ENCODE data around the gene KRT2. TPM values are rescaled to one million over a fixed set of nuclear protein-coding genes. Genes with fewer than 3 reads are reported as not detected.

Gene KRT2
- total RNA-seq, 2 experiments from 2014 or later = not detected

DNA sequence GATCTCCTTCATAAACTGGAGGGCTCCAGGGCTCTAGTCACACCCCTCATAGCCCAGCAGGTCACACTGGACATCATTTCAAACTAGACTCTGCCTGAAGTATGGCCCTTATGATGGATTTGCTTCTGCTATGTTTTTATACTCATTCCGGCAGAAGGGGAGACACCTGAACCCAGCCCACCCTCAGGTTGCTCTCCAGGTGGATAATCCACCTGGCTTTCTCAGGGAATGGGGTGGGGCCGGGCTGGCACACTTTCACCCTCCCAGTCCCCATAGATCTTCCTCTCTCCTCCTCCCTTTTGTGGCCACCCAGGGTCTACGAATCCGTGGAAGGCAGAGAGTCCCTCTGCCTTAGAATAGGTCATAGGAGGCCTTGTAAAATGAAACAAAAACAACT, 23.9 kb downstream of the KRT2 start:
- Mint-ChIP-seq H3K27ac (no peak overlapping the region), H3K4me1 (peaks cover 15% of the 10 kb centered on the region), H3K27me3 (peaks cover 12% of the 10 kb centered on the region), H3K4me3 (no peak overlapping the region), H3K36me3 (no peaks in the 10 kb centered on the region), H3K9me3 (ENCODE audit: low read depth) (no peaks in the 10 kb centered on the region)
- CTCF ChIA-PET = no interaction called here
- peak; percentile 35 for DNase-seq
- no peak for ATAC-seq

DNA sequence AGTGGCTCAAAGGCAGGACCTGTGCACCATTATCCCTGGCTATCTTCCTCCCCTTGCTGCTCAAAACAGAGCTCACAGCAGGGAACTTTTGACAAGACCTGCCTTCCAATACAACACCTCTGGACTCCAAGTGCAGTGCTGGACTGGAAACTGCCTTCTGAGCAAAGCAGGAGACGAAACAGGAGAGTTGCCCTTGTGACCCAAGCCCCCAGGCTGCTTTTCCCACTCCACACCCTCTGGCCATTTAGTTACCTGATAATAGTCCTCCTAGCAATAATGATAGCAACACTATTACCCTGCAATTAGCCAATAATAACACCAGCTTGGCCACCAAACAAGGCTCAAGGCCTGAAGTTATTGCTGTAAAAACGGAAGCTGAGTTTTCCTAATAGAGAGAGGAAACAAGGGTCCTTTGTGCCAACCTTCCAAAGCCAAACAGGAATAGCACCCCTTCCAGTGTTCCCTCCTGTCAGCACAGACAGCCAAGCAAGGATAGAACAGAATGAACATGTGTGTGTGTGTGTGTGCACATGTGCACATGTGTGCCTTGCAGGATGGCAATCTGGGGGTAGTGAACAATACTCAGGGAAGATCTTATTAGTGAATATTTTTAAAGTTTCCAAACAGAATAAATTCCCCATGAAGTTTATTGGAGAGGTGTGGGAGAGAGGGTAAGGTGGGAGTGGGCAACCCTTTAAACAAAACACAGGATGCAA, 24.5 kb downstream of the KRT2 start:
- peaks cover 15% of the 10 kb centered on the region for H3K27me3 Mint-ChIP-seq
- no peak for ATAC-seq
- no peaks in the 10 kb centered on the region for H3K36me3 Mint-ChIP-seq
- H3K9me3 Mint-ChIP-seq (ENCODE audit: low read depth) = no peaks in the 10 kb centered on the region
- no peak overlapping the region for H3K4me3 Mint-ChIP-seq
- H3K27ac Mint-ChIP-seq = no peak overlapping the region
- CTCF ChIA-PET = no interaction called here
- H3K4me1 Mint-ChIP-seq = peaks cover 11% of the 10 kb centered on the region
- no peak for DNase-seq

DNA sequence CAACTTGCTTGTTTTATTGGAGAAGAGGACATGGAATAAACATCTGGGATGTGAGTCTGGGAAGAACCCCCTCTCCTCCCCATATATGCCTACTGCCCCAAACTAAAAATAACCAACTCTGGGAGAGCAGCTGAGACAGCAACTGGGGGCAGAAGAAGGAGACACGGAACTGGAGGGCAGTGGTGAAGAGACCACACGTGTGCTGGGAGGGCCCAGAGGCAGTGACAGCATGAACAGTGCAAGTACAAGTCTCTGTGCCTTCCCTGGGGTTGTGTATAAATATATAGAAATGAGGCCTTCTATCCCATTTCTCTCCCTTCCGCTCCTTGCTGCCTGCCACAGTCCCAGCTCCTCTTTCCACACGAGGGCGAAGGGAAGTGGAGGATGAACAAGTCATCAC, 29.7 kb downstream of the KRT2 start:
- ATAC-seq (no peak), DNase-seq (no peak)
- H3K9me3 Mint-ChIP-seq (ENCODE audit: low read depth) = no peaks in the 10 kb centered on the region
- no peaks in the 10 kb centered on the region for H3K4me1 Mint-ChIP-seq
- H3K36me3 Mint-ChIP-seq = no peaks in the 10 kb centered on the region
- no peak overlapping the region for H3K4me3 Mint-ChIP-seq
- no peak overlapping the region for H3K27ac Mint-ChIP-seq
- H3K27me3 Mint-ChIP-seq = peaks cover 17% of the 10 kb centered on the region
- CTCF ChIA-PET = no interaction called here

DNA sequence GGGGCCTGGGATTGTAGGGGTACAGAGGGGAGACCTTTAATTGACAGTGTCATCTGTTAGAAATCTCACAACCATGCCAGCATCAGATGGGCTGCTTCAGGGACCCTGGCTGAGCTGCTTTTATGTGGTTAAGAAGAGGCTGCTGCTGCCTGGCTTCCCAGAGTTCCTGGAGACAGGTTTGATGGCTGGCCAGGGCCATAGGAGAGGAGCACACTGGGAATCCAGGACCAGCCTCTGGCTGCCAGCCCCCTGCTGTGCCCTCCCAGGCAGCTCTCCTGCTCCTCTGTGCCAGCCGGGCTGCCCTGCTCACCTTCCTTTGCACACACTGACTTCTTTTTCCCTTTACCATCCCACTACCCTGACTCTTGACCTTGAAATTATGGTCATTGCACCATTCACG, 33.1 kb downstream of the KRT2 start:
- Mint-ChIP-seq H3K36me3 (no peaks in the 10 kb centered on the region), H3K4me3 (no peak overlapping the region), H3K27ac (no peak overlapping the region), H3K27me3 (peaks cover 15% of the 10 kb centered on the region), H3K4me1 (peaks cover 8% of the 10 kb centered on the region), H3K9me3 (ENCODE audit: low read depth) (no peaks in the 10 kb centered on the region)
- no peak for DNase-seq
- ATAC-seq = no peak
- CTCF ChIA-PET = interaction anchor here (0.6 to 1.5 kb wide), 2 partner anchors 9 to 1675 kb away, joined by 3 to 4 read pairs; no protein-coding TSS in a partner anchor

DNA sequence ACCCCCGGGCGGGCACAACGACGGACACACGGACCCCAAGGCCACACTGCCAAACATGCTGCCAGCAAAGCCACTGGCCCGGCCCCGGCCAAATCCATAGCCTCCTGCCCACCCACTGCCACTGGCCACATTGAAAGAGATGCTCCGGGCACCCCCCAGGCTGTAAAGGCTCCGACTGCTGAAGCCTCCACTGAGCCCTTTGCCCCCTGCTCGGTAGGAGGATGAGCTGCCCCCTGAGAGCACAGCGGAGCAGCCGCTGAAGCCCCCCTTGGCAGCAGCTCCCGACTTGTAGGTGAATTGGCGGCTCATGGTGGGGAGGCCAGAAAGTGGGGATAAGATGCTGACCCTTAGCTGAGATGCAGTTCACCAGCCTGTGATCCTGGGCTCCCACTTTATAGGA, 33.8 kb downstream of the KRT2 start, which contains the start of gene KRT73:
Gene KRT73, minus strand, starts transcription at position 344 of the 400 bp plus-strand sequence. Its CDS starts 35 bp downstream, at position 309.
- ATAC-seq = no peak
- CTCF ChIA-PET = interaction anchor here (1.5 kb wide), 1 partner anchor 8 kb away, joined by 4 read pairs; no protein-coding TSS in a partner anchor
- Mint-ChIP-seq H3K27me3 (peaks cover 15% of the 10 kb centered on the region), H3K36me3 (no peaks in the 10 kb centered on the region), H3K27ac (no peak within 1 kb of the TSS), H3K4me1 (peaks cover 8% of the 10 kb centered on the region), H3K4me3 (no peak within 1 kb of the TSS), H3K9me3 (ENCODE audit: low read depth) (no peaks in the 10 kb centered on the region)
- no peak for DNase-seq

DNA sequence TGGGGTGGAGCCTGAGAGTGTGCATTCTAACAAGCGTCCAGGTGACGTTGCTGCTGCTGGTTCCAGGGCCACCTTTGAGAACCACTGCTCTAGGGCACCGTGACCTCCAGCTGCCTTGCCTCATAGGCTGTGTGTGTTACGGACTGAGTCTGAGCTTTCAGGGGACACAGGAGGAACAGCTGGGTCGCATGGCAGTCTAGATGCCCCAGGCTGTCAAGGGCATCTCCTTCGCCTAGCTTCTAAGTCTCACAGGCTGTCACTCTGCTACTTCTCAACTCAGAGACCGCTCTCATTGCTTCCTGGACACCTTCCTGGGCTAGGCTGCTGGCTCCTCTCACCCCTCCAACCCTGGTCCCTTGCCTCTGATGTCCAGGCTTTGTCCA, 34.6 kb downstream of the KRT2 start:
- ATAC-seq = no peak
- Mint-ChIP-seq H3K36me3 (no peaks in the 10 kb centered on the region), H3K4me1 (peaks cover 8% of the 10 kb centered on the region), H3K27ac (no peak overlapping the region), H3K9me3 (ENCODE audit: low read depth) (no peaks in the 10 kb centered on the region), H3K27me3 (peaks cover 13% of the 10 kb centered on the region), H3K4me3 (no peak overlapping the region)
- CTCF ChIA-PET = no interaction called here
- no peak for DNase-seq

DNA sequence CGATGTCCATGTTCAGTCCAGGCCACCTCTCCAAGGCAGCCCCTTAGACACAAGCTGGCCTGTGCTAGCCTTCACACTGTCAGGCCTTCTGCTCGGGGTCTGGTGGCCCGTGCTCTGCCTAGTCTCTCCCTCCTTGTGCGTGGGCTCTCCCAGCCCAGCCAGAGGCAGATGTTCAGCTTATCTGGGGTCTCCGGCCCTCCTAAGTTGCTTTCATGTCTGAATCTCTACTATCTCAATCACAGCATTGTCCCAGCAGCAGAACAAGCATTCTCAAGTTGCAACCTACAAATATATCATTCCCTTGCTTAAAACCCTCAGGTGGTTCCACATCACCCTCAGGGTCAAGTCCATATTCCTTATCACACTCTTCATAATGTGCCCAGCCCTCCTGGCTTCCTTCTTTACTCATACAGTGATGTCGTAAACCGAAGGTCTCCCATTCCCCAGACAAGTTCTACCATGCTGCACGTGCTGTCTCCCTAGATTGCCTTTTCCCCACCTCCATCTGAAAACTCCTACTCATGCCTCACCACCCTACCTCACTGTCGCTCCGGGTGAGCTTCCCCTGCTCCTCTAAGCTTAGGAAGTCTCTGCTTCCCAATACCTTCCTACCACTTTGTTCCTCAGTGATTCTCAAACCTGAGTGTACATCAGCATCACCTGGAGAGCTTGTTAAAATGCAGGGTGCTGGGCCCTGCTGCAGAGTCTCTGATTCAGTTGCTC, 35.2 kb downstream of the KRT2 start:
- Mint-ChIP-seq H3K4me3 (no peak overlapping the region), H3K27me3 (peaks cover 13% of the 10 kb centered on the region), H3K4me1 (peaks cover 8% of the 10 kb centered on the region), H3K27ac (no peak overlapping the region), H3K9me3 (ENCODE audit: low read depth) (no peaks in the 10 kb centered on the region), H3K36me3 (no peaks in the 10 kb centered on the region)
- CTCF ChIA-PET = no interaction called here
- ATAC-seq (no peak), DNase-seq (no peak)

DNA sequence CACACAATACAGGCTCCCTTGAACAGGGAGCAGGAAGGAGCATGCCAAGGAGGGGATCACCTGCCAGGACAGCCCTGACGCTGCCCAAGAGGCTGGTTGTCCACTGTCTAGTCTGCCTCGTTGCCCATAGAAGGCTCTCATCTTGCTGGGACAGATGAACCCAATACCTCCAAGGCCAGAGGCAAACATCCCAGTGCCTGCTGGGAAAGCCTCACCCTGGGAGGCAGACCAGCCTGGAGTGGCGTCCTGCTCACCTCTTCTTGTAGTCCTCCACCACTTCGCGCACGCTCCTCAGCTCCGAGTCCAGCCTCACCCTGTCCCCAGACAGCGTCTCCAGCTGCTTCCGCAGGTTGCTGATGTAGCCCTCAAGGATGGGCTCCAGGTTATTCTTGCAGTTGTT, 36.1 kb downstream of the KRT2 start:
- no peak overlapping the region for H3K27ac Mint-ChIP-seq
- no peak for DNase-seq
- ATAC-seq = no peak
- H3K36me3 Mint-ChIP-seq = no peaks in the 10 kb centered on the region
- peaks cover 18% of the 10 kb centered on the region for H3K27me3 Mint-ChIP-seq
- CTCF ChIA-PET = no interaction called here
- H3K4me3 Mint-ChIP-seq = no peak overlapping the region
- H3K9me3 Mint-ChIP-seq (ENCODE audit: low read depth) = no peaks in the 10 kb centered on the region
- peaks cover 8% of the 10 kb centered on the region for H3K4me1 Mint-ChIP-seq

DNA sequence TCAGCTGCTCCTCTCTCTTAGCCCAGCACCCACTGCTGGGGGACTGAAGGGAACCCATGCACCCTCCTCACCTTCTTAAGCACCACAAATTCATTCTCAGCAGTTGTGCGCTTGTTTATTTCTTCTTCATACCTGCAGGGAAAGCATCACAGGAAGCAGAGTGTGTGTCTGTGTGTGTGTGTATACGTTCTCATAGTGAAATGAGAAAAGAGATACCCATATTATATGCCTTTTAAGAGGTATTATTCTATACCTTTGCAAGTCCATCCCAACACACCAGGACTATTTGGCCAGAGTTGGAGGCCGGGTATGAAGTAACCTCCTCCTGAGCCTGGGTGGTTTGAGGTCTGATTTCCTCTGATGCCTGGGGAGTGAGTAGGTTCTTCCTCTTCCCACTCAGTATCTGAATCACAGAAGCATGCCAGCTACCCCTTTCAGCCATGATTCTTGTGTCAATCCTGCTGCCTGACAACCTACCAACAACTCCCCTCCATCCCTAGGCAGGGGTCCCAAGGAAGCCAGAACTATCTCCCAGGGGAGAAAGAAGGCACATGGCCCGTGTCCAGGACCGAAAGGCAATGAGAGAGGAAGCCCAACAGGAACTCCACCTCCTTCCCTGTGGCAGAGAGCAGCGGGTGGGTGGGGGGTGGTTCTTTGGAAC, 36.7 kb downstream of the KRT2 start:
- H3K27me3 Mint-ChIP-seq = peaks cover 20% of the 10 kb centered on the region
- CTCF ChIA-PET = no interaction called here
- peaks cover 13% of the 10 kb centered on the region for H3K4me1 Mint-ChIP-seq
- H3K27ac Mint-ChIP-seq = no peak overlapping the region
- ATAC-seq (no peak), DNase-seq (no peak)
- no peaks in the 10 kb centered on the region for H3K9me3 Mint-ChIP-seq (ENCODE audit: low read depth)
- no peaks in the 10 kb centered on the region for H3K36me3 Mint-ChIP-seq
- no peak overlapping the region for H3K4me3 Mint-ChIP-seq

DNA sequence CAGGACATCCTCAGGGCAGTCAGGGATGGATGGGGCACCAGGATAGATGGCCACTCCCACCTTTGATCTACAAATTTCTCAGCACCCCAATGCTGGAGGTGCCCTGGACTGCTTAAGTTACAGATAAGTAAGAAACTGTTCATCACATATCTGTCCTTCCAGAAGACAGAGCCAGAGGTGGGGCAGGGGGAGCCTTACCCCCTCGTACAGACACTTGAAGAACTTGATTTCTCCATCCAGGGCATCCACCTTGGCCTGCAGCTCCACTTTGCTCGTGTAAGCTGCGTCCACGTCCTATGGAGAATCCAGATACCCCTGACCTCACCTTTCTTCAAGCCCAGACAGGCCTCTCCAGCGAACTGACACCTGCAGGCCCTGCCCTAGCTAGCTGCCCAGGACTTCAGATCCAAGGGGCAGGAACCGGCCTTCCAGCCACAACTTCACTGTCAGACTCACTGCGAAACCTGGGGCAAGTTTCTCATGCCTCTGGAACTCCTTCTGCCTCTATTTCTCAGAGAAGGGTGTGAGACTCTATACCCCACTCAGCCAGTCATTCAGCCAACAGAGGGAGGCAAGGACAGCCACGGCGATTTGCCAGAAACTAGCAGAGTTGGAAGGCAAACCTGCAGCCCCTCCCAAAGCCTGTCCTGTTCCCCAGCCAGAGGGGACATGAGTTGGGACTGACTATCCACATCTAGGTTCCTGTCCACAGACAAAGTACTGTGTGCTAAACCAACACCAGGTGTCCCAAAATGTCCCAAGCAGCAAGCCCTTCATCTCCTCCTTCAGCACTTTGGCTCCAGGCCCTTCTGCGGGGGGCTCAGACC, 37.4 kb downstream of the KRT2 start:
- H3K36me3 Mint-ChIP-seq = no peaks in the 10 kb centered on the region
- CTCF ChIA-PET = no interaction called here
- peaks cover 13% of the 10 kb centered on the region for H3K4me1 Mint-ChIP-seq
- H3K27me3 Mint-ChIP-seq = peaks cover 24% of the 10 kb centered on the region
- ATAC-seq (no peak), DNase-seq (no peak)
- no peaks in the 10 kb centered on the region for H3K9me3 Mint-ChIP-seq (ENCODE audit: low read depth)
- no peak overlapping the region for H3K4me3 Mint-ChIP-seq
- H3K27ac Mint-ChIP-seq = no peak overlapping the region

DNA sequence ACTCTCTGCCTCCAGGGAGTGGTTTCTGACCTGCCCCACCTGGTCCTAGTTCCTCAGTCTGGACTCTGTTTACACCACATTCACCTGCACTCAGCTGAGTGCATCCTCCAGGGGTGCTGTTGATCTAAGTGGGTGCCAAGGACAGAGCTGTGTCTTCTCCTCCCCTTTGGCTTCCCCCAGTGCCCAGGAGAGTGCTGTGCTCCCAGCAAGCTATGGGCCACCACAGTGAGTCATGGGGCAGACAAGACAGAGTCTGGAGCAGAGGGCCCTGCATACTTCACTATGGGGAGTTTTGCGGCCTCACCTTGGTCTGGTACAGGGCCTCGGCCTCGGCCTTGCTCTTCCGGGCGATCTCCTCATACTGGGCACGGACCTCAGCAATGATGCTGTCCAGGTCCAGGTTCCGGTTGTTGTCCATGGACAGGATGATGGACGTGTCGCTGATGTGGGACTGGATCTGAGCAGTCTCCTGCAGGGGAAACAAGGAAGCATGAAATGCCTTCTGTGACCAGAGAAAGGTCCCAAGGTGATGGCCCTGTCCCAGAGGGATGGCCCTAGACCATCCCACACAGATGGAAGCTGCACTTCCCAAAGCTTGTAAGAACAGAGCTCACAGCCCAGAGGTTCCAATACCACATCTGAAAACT, 38.5 kb downstream of the KRT2 start:
- peaks cover 31% of the 10 kb centered on the region for H3K27me3 Mint-ChIP-seq
- H3K9me3 Mint-ChIP-seq (ENCODE audit: low read depth) = no peaks in the 10 kb centered on the region
- H3K4me1 Mint-ChIP-seq = peaks cover 13% of the 10 kb centered on the region
- H3K36me3 Mint-ChIP-seq = no peaks in the 10 kb centered on the region
- DNase-seq (no peak), ATAC-seq (no peak)
- no peak overlapping the region for H3K4me3 Mint-ChIP-seq
- H3K27ac Mint-ChIP-seq = no peak overlapping the region
- CTCF ChIA-PET = no interaction called here

DNA sequence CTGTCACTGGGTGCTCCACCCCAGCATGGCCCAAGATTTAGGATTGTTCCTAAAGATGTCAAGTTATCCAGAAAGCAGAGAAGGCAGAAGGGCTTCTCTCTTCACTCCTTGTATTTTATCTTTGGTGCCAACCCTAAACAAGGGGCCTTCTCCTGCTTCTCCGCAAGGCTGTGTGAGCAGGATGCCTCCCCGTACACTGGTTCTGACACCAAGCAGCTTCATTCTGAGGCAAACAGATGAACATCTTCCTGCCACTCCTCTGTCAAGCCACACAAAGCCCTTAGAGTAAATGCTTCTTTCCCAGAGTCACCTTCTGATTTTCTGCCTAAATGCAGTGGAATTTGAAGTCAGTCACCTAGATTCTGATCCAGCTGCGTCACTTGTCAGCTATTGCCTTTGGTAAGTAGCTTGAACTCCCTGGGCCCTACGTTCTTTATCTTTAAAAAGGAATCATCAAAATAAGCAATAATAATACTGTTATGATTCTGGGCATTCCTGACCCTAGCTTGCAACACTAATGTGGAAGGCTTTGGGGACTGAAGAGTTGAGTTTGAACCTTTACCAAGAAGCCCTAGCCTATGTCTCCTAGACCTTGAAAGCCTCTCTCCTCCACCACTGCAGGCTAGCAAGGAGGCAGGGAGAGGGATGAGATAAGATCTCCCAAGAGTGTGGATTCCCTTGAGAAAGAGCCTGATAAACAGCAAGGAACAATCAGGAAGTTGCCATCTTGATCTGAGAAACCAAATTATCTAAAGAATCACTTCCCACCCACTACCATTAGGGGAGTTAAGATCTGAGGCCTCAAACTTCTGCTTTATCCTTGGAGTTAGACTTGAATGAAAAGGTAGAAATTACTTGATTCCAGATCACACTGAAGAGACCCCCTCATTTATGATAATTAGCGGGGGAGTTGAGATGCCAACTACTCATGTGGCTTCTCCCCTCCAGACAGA, 39.3 kb downstream of the KRT2 start:
- H3K36me3 Mint-ChIP-seq = no peaks in the 10 kb centered on the region
- no peaks in the 10 kb centered on the region for H3K9me3 Mint-ChIP-seq (ENCODE audit: low read depth)
- no peak overlapping the region for H3K27ac Mint-ChIP-seq
- CTCF ChIA-PET = interaction anchor here (0.6 kb wide), 1 partner anchor 360 kb away, joined by 3 read pairs; no protein-coding TSS in a partner anchor
- peaks cover 34% of the 10 kb centered on the region for H3K27me3 Mint-ChIP-seq
- ATAC-seq (no peak), DNase-seq (peak; percentile 23)
- H3K4me1 Mint-ChIP-seq = peaks cover 13% of the 10 kb centered on the region
- no peak overlapping the region for H3K4me3 Mint-ChIP-seq
